H1 (cell line): ENCODE data around the gene MYBPC2. TPM values are rescaled to one million over a fixed set of nuclear protein-coding genes. Genes with fewer than 3 reads are reported as not detected.

Experiments used
- CTCF ChIP-seq, 3 experiments: IDR thresholded peaks; 1 replicate in 2 of 3; 2 replicates in 1 of 3; pipeline versions ENCODE4 v1.5.1 to v1.6.1; 2011; ENCODE audit warnings: low read length in 3 of 3, mild to moderate bottlenecking in 3 of 3, inconsistent platforms in 2 of 3, low read depth in 1 of 3, moderate library complexity in 1 of 3; ENCODE audit not compliant: insufficient read depth in 1 of 3; ENCODE audit errors: control extremely low read depth in 1 of 3
- RAD21 ChIP-seq, 2 experiments: IDR thresholded peaks in 1 of 2; conservative IDR thresholded peaks in 1 of 2; 2 replicates each; pipeline ENCODE4 v1.6.1; 2011; ENCODE audit warnings: low read depth in 2 of 2, low read length in 2 of 2, improper control_type of control experiment in 1 of 2, inconsistent platforms in 1 of 2, mild to moderate bottlenecking in 1 of 2, moderate library complexity in 1 of 2
- SIN3A ChIP-seq, 2 experiments: IDR thresholded peaks in 1 of 2; conservative IDR thresholded peaks in 1 of 2; 2 replicates each; pipeline ENCODE4 v1.6.1; 2011 to 2012; ENCODE audit warnings: low read length in 2 of 2, improper control_type of control experiment in 1 of 2, low read depth in 1 of 2, mild to moderate bottlenecking in 1 of 2
- SP4 ChIP-seq: IDR thresholded peaks from 2 replicates; pipeline ENCODE4 v1.6.1; 2012; ENCODE audit warnings: low read length, inconsistent platforms
- polyA plus RNA-seq, 7 experiments: library from polyadenylated mRNA; depleted of rRNA in 3 of 7; stranded (reverse) in 5 of 7; unstranded in 2 of 7; fragments of >200 nt in 5 of 7; fragments of 200-250 nt in 2 of 7; gene quantifications; 1 replicate in 5 of 7; 2 replicates in 1 of 7; 4 replicates in 1 of 7; pipeline versions ENCODE4 v1.2.1 to v1.2.3, GENCODE V29; 2011 to 2013; ENCODE audit warnings: missing spikeins in 2 of 7, mixed read lengths in 2 of 7
- total RNA-seq: library from RNA; stranded (reverse); fragmentation: NEBNext Ultra II Directional; extraction: Animal tissue kit (Norgen Biotek cat#: 25700); gene quantifications from 2 replicates; pipeline ENCODE4 v1.2.1, GENCODE V29; 2021

Gene MYBPC2
- total and polyA plus RNA-seq, 2 of the 8 experiments (the other 6 are each of a cell fraction or from before 2014, with no cell fraction given) = 1.8 to 3.1 TPM

GRCh38 chr19:50478901-50479715, 46.4 kb downstream of the MYBPC2 start (continued):
- TF ChIP-seq CTCF (IDR thresholded peaks at IDR 0.05; ENCODE audit: control extremely low read depth in 1 of 3, insufficient read depth in 1 of 3, low read depth in 1 of 3, low read length in 3 of 3) (peak; percentile 94 to 99 (median 97)), SP4 (no peak), RAD21 (IDR thresholded peaks at IDR 0.05 in 1 of 2, conservative IDR thresholded peaks at IDR 0.05 in 1 of 2; ENCODE audit: low read depth in 2 of 2, low read length in 2 of 2) (peak; percentile 47 to 56; a peak in 3 of 4 replicates), SIN3A (conservative IDR thresholded peaks at IDR 0.05 in 1 of 2, IDR thresholded peaks at IDR 0.05 in 1 of 2; ENCODE audit: low read depth in 1 of 2, low read length in 2 of 2) (0 out of 4 replicates have a peak, but pooled peaks of 1 of the 2 experiments have one; percentile 42)
